HepG2 (cell line): ENCODE measurements around the gene FGF3.

Experiments
- ATF7 ChIP-seq, 2 experiments: fragments of 450-650 bp in 1 of 2; sonication (generic) in 1 of 2; formaldehyde crosslinking in 1 of 2; IDR thresholded peaks; 2 replicates each; pipeline versions ENCODE4 v1.4.0 to v1.6.1; 2016 to 2020; ENCODE audit warnings: antibody characterized with exemption in 1 of 2, mild to moderate bottlenecking in 1 of 2, missing genetic modification reagents in 1 of 2
- ZNF773 ChIP-seq: sonication (generic); formaldehyde crosslinking; IDR thresholded peaks from 2 replicates; pipeline ENCODE4 v1.4.0; 2020; ENCODE audit warnings: missing genetic modification reagents, borderline replicate concordance
- TF ChIP-seq, protein P1 (sequence below): sonication (generic); formaldehyde crosslinking; IDR thresholded peaks from 2 replicates; pipeline ENCODE4 v1.5.0; 2020; ENCODE audit warnings: mild to moderate bottlenecking, missing genetic modification reagents, moderate library complexity

DNA sequence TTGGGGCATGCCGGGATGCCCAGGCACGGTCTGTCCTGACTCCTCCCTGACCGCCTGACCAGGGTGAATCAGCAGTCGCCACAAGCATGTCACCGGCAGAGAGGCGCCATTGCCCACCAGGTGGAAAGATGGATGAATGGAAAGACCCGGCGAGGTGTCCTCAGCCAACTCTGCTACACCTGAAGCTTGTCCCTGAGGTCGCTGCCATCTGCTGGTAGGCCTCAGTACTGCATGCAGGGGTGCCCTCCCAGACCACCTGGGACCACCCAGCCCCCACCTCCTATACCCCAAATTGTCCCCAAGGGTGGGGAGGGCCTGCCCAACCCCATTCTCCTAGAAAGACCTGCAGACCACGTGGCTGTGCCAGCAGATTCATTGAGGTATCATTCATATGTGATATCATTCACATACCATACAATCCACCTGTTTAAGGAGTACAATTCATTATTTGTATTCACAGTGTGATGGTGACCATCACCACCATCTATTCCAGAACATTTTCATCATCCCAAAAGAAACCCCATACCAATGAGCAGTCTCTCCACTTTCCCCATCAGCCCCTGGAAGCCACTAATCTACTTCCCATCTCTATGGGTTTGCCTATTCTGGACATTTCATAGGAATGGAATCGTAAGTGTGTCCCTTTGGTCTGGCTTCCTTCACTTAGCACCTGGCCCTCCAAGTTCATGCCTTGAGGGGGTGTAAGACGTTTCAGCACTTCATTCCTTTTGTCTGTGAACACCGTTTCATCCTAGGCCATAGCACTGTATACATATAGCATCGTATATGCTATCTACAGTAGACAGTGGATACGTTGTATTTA lies 17.5 kb downstream of the FGF3 start:
- TF ChIP-seq ATF7 (IDR thresholded peaks at IDR 0.05) (no peak), ATF7 (CRISPR knock-in tag; IDR thresholded peaks at IDR 0.05) (no peak), ZNF773 (CRISPR knock-in tag) (no peak)
- TF ChIP-seq, protein P1, sequence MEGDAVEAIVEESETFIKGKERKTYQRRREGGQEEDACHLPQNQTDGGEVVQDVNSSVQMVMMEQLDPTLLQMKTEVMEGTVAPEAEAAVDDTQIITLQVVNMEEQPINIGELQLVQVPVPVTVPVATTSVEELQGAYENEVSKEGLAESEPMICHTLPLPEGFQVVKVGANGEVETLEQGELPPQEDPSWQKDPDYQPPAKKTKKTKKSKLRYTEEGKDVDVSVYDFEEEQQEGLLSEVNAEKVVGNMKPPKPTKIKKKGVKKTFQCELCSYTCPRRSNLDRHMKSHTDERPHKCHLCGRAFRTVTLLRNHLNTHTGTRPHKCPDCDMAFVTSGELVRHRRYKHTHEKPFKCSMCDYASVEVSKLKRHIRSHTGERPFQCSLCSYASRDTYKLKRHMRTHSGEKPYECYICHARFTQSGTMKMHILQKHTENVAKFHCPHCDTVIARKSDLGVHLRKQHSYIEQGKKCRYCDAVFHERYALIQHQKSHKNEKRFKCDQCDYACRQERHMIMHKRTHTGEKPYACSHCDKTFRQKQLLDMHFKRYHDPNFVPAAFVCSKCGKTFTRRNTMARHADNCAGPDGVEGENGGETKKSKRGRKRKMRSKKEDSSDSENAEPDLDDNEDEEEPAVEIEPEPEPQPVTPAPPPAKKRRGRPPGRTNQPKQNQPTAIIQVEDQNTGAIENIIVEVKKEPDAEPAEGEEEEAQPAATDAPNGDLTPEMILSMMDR = peak; percentile 76
